WI38 (cell line): ENCODE data around the gene MBLAC1.

Experiments used
- H3K4me3 ChIP-seq: 2 replicates; pipeline ENCODE4 v1.5.1; 2011; ENCODE audit warnings: low read depth, mild to moderate bottlenecking, control low read depth, low read length
- CTCF ChIP-seq: IDR thresholded peaks from 2 replicates; pipeline ENCODE4 v1.5.1; 2012; ENCODE audit warnings: low read depth, mild to moderate bottlenecking, control low read depth, low read length

The MBLAC1 gene

DNA sequence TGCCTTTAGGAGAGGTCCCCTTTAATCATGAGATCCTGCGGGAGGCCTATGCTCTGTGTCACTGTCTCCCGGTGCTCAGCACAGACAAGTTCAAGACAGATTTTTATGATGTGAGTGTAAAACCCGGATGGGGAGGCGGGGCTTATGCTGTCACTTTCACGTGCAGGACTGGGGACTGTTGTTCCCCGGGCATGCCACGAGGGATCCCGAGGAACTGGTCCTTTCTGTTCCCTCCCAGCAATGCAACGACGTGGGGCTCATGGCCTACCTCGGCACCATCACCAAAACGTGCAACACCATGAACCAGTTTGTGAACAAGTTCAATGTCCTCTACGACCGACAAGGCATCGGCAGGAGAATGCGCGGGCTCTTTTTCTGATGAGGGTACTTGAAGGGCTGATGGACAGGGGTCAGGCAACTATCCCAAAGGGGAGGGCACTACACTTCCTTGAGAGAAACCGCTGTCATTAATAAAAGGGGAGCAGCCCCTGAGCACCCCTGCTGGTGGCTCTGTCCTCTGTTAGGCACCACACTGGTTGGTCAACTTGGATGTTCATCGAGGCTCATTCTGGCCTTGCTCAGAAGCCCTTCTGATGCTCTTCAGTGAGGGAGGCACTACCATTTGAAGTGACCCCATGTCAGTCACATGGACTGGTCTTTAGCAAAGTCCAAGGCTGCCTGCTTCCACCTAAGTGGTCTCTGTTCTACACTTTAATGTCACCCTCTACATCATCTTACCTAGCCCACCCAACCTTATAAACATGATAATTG is 35.2 kb upstream of the MBLAC1 start:
- no peak overlapping the region for H3K4me3 ChIP-seq
- TF ChIP-seq CTCF = no peak

- no peak overlapping the region for H3K4me3 ChIP-seq
- TF ChIP-seq CTCF = no peak
Measured at GRCh38 chr7:100093054-100093453, 33.7 kb upstream of the MBLAC1 start.

GRCh38 chr7:100093498-100093897 is 33.3 kb upstream of the MBLAC1 start:
- TF ChIP-seq CTCF = no peak
- H3K4me3 ChIP-seq = no peak overlapping the region

DNA sequence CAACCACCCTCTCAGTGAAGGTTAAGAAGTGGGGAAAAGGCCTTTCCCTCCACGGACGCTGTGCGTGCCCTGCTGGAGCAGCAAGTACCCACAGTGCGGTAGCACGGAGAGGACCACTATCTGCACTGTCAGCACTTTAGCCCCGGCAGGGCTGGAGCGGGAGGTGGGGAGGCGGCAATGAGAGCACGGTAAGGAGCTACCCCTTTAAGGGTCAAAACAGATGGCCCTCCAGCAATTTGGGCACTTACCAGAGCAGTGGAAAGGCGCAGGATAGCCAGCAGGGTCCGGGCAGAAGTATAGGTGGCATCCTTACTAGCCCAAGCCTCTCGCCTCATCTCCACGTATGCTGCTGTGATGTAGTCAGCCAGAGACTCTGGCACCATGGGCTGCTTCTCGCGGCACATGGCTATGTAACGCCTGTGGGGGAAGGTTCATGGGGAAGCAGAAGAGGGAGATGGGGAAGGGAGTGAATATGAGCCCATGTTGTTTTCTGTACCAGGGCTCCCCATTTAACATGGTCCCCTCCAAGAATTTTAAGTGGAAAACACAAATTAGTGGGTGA is 32.8 kb upstream of the MBLAC1 start:
- H3K4me3 ChIP-seq = no peak overlapping the region
- no peak for TF ChIP-seq CTCF

DNA sequence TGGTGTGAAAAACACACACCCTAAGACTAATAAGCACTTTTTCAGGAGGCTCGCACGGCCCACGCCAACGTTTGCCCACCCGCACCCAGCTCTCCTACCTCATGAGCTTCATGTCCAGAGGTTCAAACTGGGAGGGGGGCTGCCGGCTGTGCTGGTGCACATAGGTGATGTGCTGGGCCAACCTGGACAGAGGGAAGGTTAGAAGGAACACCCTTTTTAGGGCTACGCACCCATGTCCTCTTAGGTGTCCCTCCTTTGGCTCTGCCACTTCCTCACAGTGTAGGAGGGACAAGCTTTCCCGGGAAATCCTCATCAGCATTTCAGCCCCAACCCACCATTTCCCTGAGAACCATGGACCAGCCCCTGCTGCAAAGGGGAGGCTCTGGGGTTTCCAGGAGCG is 31.5 kb upstream of the MBLAC1 start:
- no peak overlapping the region for H3K4me3 ChIP-seq
- TF ChIP-seq CTCF = no peak

GRCh38 chr7:100095704-100096103 is 31.1 kb upstream of the MBLAC1 start:
- TF ChIP-seq CTCF = no peak
- no peak overlapping the region for H3K4me3 ChIP-seq

- TF ChIP-seq CTCF = no peak
- no peak overlapping the region for H3K4me3 ChIP-seq
Measured at GRCh38 chr7:100098913-100099312, 27.9 kb upstream of the MBLAC1 start.
